ENCODE measurements around the gene EEFSEC.

The EEFSEC gene

DNA sequence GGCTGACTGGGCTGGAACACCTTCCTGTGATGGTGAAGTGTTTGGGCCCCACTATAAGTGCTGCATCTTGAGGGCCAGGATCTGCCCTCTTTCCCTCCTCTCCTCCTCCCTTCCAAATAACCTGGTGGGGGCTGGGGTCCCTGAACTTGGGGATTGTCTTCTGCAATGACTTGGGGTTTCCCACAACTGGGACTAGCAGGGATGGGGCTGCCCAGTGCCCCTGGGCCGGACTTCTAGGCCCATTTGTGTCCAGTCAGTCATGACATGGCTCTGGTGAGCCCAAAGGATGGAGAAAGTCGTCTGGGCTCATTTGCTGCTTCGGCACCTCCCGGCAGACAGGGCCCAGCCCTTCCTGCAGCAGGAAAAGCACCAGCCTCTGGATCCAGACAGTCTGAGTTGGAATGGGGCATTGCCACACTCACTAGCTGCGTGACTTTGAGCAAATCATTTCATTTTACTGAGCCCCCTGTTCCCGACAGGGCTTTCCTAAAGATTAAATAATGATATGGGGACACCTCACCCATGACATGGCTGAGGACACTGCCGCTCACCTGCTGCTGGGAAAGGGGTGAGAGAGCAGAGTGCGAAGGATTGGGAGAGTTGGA lies 200.2 kb downstream of the EEFSEC start:
- no peak overlapping the region for H3K27ac ChIP-seq
- TF ChIP-seq, protein P1, sequence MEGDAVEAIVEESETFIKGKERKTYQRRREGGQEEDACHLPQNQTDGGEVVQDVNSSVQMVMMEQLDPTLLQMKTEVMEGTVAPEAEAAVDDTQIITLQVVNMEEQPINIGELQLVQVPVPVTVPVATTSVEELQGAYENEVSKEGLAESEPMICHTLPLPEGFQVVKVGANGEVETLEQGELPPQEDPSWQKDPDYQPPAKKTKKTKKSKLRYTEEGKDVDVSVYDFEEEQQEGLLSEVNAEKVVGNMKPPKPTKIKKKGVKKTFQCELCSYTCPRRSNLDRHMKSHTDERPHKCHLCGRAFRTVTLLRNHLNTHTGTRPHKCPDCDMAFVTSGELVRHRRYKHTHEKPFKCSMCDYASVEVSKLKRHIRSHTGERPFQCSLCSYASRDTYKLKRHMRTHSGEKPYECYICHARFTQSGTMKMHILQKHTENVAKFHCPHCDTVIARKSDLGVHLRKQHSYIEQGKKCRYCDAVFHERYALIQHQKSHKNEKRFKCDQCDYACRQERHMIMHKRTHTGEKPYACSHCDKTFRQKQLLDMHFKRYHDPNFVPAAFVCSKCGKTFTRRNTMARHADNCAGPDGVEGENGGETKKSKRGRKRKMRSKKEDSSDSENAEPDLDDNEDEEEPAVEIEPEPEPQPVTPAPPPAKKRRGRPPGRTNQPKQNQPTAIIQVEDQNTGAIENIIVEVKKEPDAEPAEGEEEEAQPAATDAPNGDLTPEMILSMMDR (conservative IDR thresholded peaks at IDR 0.05): no peak
- TF ChIP-seq ZFX (IDR thresholded peaks at IDR 0.05): no peak

DNA sequence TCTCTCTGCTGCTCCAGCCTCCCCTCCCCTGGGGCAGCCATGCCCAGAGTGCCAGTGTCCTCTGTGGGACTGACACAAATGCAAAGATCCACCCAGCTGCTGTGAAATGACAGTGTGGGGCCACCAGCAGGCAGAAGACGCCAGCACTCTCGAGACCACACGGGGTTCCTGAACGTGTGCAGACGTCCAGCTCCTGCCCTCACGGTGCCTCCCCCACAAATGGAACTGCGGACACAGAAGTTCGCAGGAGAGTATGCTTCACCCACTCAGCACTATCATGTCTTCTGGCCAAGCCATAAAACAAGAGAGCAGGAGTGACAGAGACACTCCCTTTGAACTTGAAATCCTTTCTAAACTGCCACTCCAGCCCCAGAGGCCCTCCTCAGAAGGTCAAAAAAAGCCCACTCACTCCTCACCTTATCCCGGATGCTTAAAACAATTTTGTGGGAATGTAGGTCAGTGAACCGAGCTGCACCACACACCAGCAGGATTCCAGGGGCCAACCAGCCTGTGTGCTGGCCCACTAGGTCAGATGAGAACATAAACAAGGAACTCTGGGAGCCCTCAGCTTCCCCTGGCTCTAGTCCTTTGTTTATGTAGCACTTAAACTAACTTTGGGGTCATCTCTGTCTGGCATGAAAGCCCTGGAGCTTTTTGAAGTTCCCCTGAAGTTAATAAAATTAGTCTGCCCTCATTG lies 200.9 kb downstream of the EEFSEC start:
- TF ChIP-seq, protein P1 (conservative IDR thresholded peaks at IDR 0.05): no peak
- TF ChIP-seq ZFX (IDR thresholded peaks at IDR 0.05): no peak
- no peak overlapping the region for H3K27ac ChIP-seq

DNA sequence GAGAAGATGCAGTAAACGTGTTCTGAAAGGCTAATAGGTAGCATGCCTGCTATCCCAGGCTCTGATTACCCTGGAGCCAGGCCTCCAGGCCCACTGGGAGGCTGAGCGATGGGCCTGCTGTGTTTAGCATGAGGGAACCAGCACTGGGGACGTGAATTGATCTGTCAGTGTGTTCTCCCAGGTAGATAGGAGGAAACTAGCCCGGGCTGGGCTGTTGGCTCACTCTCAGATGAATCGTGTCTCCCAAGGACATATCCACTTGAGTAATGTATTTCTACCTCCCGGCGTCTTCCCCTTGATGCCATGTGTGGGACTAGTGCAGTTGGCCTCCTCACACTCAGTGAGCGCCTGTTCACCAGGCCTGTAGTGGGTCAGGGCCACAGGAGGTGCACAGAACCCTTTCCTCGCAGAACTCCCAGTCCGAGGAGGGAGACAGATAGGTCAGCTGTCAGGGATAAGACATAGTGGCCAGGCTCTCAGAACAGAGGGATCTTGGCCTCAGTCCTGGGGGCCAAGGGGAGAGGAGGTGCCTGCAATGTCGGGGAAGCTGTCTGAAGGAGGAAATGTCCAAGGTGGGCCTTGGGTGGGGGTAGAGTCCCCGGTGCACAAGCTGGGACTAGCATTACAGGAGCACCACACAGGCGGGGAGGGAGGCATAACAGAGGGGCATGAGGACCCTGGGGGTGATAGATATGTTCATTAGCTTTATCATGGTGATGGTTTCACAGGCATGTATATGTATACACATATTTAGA lies 201.7 kb downstream of the EEFSEC start:
- no peak overlapping the region for H3K27ac ChIP-seq

DNA sequence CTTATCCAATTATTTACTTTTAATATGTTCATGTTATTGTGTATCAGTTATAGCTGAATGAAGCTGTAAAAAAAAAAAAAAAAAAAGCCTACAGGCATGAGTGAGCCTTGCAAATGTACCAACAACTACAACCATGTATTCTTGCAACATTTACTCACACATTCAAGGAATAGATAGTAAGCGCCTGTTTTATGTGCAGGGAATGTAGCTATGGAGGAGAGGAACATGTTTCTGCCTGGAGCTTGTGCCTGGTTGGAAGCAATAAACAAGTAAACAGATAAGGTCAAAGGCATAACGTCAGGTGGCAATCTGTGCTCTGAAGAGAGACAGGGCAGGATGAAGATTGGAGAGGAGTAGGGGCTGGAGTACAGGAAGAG lies 202.2 kb downstream of the EEFSEC start:
- TF ChIP-seq ZFX (IDR thresholded peaks at IDR 0.05): no peak
- H3K27ac ChIP-seq: no peak overlapping the region

More for the DNA sequence above, 201.7 kb downstream of the EEFSEC start:
- TF ChIP-seq, protein P1 (conservative IDR thresholded peaks at IDR 0.05): no peak
- no peak for TF ChIP-seq ZFX (IDR thresholded peaks at IDR 0.05)

DNA sequence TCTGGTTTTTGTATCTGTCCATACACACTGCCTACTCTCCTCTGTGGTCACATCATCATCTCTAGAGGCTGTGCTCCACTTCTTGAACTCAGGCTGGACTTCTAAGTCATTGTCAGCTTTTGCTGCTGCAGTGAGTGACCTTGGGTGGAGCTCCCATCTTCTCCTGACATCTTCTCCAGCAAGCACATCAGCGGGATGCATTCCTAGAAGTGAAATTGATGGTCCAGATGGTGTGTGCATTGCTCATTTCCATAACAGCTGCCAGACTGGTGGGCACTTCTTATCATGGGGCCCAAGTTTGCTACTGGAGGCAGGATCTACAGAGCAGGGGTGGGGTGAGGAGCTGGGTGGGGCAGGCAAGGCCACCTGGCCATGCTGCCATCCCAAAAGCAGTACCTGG lies 203.5 kb downstream of the EEFSEC start:
- TF ChIP-seq, protein P1 (conservative IDR thresholded peaks at IDR 0.05): no peak
- TF ChIP-seq ZFX (IDR thresholded peaks at IDR 0.05): no peak
- no peak overlapping the region for H3K27ac ChIP-seq

DNA sequence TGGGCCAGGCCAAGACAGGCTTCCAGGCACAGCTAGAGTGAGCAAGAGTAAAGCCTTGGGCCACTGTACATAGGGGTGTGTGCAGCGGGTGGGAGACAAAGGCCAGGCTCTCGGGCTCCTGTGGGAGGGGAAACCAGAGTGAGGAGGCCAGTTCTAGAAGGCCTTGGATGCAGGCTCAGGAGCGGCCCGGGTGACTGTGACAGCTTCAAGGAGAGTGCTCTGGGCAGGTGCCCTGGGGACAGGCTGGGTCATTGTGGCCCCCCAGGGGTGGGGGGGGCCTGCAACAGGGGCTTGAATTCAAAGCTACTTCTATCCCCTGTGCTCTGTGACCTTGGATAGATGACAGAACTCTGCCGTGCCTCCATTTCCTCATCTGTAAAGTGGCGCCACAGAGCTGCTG lies 204.3 kb downstream of the EEFSEC start:
- no peak overlapping the region for H3K27ac ChIP-seq
- no peak for TF ChIP-seq ZFX (IDR thresholded peaks at IDR 0.05)
- TF ChIP-seq, protein P1 (conservative IDR thresholded peaks at IDR 0.05): no peak

DNA sequence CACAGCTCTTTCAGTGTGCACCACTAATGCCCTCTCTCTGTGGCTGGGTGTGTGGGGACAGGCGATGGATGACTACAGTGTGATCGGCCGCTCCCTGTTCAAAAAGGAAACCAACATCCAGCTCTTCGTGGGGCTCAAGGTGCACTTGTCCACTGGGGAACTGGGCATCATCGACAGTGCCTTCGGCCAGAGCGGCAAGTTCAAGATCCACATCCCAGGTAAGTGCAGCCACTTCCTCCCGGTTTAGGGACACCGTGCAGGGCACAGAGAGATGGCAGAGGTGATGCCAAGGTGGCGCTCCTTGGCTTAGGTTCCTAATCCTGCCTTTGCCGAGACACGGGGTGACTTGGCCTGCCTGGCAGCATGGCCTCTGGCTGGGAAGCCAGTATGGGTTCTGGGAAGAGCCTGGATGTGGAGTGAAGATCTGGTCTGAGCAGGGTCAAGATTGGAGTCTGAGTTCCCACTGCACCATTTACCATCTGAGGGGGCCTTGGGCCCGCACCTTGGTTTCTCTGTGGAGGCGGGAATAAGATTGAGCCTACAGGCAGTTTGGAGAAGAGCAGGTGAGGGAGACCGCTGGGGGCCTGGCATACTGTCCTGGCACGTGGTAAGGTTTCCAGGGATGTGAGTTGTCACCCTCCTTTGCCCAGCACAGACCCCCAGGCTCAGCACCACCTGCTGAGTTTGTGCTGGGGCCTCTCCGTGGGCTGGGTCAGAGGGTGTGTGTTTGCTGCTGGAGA lies 205.0 kb downstream of the EEFSEC start:
- TF ChIP-seq ZFX (IDR thresholded peaks at IDR 0.05): no peak
- TF ChIP-seq, protein P1 (conservative IDR thresholded peaks at IDR 0.05): no peak
- no peak overlapping the region for H3K27ac ChIP-seq
